Neuronal stem cell (in vitro differentiated cells): ENCODE results near the gene LDLRAD3.
"Not testable (repeated sequence)": the region's sequence is repeated elsewhere in the genome, so short reads cannot be mapped to it uniquely, and the experiment has no call there.

ENCODE experiments used
- DNase-seq: peaks from one replicate; pipeline ENCODE4 v3.0.0-alpha.2; 2013; ENCODE audit warnings: low spot score
- H2AFZ ChIP-seq: one replicate; pipeline ENCODE4 v1.6.1; 2013; ENCODE audit warnings: mild to moderate bottlenecking, low read length, inconsistent platforms
- H2AK5ac ChIP-seq: 2 replicates; pipeline ENCODE4 v1.6.1; 2013; ENCODE audit warnings: low read depth, mild to moderate bottlenecking, inconsistent platforms, low read length, moderate library complexity, mixed read lengths
- H2BK120ac ChIP-seq: 2 replicates; pipeline ENCODE4 v1.6.1; 2013; ENCODE audit warnings: low read depth, mild to moderate bottlenecking, inconsistent platforms, low read length, moderate library complexity, mixed read lengths
- H2BK12ac ChIP-seq: one replicate; pipeline ENCODE4 v1.6.1; 2013; ENCODE audit warnings: low read length, inconsistent platforms
- H2BK15ac ChIP-seq: 2 replicates; pipeline ENCODE4 v1.6.1; 2013; ENCODE audit warnings: mild to moderate bottlenecking, low read length, inconsistent platforms, mixed read lengths
- H2BK5ac ChIP-seq: one replicate; pipeline ENCODE4 v1.6.1; 2013; ENCODE audit warnings: inconsistent platforms, mild to moderate bottlenecking, low read length, moderate library complexity
- H3K14ac ChIP-seq: one replicate; pipeline ENCODE4 v1.6.1; 2013; ENCODE audit warnings: low read length, inconsistent platforms
- H3K18ac ChIP-seq: 2 replicates; pipeline ENCODE4 v1.6.1; 2013; ENCODE audit warnings: low read length, inconsistent platforms
- H3K23ac ChIP-seq: 2 replicates; pipeline ENCODE4 v1.6.1; 2013; ENCODE audit warnings: low read depth, mild to moderate bottlenecking, mixed read lengths, low read length, inconsistent platforms; ENCODE audit not compliant: poor library complexity
- H3K27ac ChIP-seq: replicated peaks from 3 replicates; pipeline ENCODE4 v1.5.1; 2013; ENCODE audit warnings: low read length, inconsistent platforms
- H3K27me3 ChIP-seq, 3 experiments: 2 replicates each; pipeline ENCODE4 v1.6.1; 2013; ENCODE audit warnings: low read length in 3 of 3, mild to moderate bottlenecking in 2 of 3, inconsistent platforms in 1 of 3, low read depth in 1 of 3, mixed read lengths in 1 of 3, moderate library complexity in 1 of 3; ENCODE audit not compliant: control insufficient read depth in 3 of 3, insufficient read depth in 3 of 3
- H3K36me3 ChIP-seq, 2 donors: replicated peaks in 1 of 2; 2 replicates each; pipeline ENCODE4 v1.6.1; 2013; ENCODE audit warnings: low read length in 2 of 2; ENCODE audit not compliant: control insufficient read depth in 2 of 2, insufficient read depth in 2 of 2
- H3K4ac ChIP-seq: 2 replicates; pipeline ENCODE4 v1.6.1; 2013; ENCODE audit warnings: inconsistent platforms, mild to moderate bottlenecking, low read length, moderate library complexity
- H3K4me1 ChIP-seq, 2 donors: 1 replicate in 1 of 2; 2 replicates in 1 of 2; pipeline ENCODE4 v1.6.1; 2013; ENCODE audit warnings: low read length in 2 of 2, low read depth in 1 of 2; ENCODE audit not compliant: control insufficient read depth in 2 of 2, insufficient read depth in 1 of 2
- H3K4me2 ChIP-seq: one replicate; pipeline ENCODE4 v1.6.1; 2013; ENCODE audit warnings: mild to moderate bottlenecking, low read length, inconsistent platforms; ENCODE audit not compliant: insufficient read depth, poor library complexity, severe bottlenecking
- H3K4me3 ChIP-seq, 2 donors: 2 replicates each; pipeline ENCODE4 v1.5.1; 2013; ENCODE audit warnings: low read length in 2 of 2, mild to moderate bottlenecking in 2 of 2, inconsistent platforms in 1 of 2, moderate library complexity in 1 of 2
- H3K79me1 ChIP-seq: one replicate; pipeline ENCODE4 v1.6.1; 2013; ENCODE audit warnings: low read depth, mild to moderate bottlenecking, inconsistent platforms, low read length, moderate library complexity
- H3K9ac ChIP-seq: one replicate; pipeline ENCODE4 v1.6.1; 2013; ENCODE audit warnings: mild to moderate bottlenecking, low read depth, low read length, inconsistent platforms; ENCODE audit not compliant: poor library complexity
- H3K9me3 ChIP-seq, 2 donors: replicated peaks in 1 of 2; 2 replicates each; pipeline versions ENCODE3 to v1.6.1; 2013; ENCODE audit warnings: low read length in 2 of 2, mild to moderate bottlenecking in 2 of 2, inconsistent platforms in 1 of 2, low read depth in 1 of 2, mixed read lengths in 1 of 2, moderate library complexity in 1 of 2; ENCODE audit not compliant: control insufficient read depth in 2 of 2, insufficient read depth in 1 of 2
- H4K8ac ChIP-seq: one replicate; pipeline ENCODE4 v1.6.1; 2013; ENCODE audit warnings: low read depth, mild to moderate bottlenecking, inconsistent platforms, low read length, moderate library complexity
- H4K91ac ChIP-seq: one replicate; pipeline ENCODE4 v1.6.1; 2013; ENCODE audit warnings: low read length, low read depth, mild to moderate bottlenecking, inconsistent platforms; ENCODE audit not compliant: poor library complexity
- WGBS, 2 donors: extraction: QIAGEN DNeasy Blood & Tissue Kit; methylation state at CpG; one replicate each; pipeline ENCODE4 v1.1.7; 2013; ENCODE audit warnings: missing lambda C conversion rate in 2 of 2, mixed read lengths in 1 of 2; ENCODE audit not compliant: insufficient read length in 2 of 2, insufficient replicate concordance in 1 of 2; ENCODE audit errors: extremely low coverage in 2 of 2; 5-methylcytosine and 5-hydroxymethylcytosine counted together

LDLRAD3 gene

GRCh38 chr11:36177836-36178235 is 234.0 kb downstream of the LDLRAD3 start:
- Histone ChIP-seq H3K18ac (peak overlapping the region; percentile 23), H3K9ac (no peak overlapping the region), H3K4me2 (no peak overlapping the region), H3K4ac (no peak overlapping the region), H3K14ac (no peak overlapping the region), H3K23ac (no peak overlapping the region), H3K79me1 (no peaks in the 10 kb centered on the region), H3K36me3 (no peaks in the 10 kb centered on the region), H3K27ac (no peak overlapping the region), H4K8ac (no peak overlapping the region), H3K9me3 (peaks cover 2% of the 10 kb centered on the region in 2 donors), H2BK15ac (no peak overlapping the region), H2BK12ac (no peak overlapping the region), H2AFZ (no peak overlapping the region), H4K91ac (no peak overlapping the region), H3K4me1 (peaks cover 6 to 13% of the 10 kb centered on the region in 2 donors), H3K27me3 (no peaks in the 10 kb centered on the region), H3K4me3 (no peak overlapping the region), H2AK5ac (no peak overlapping the region), H2BK5ac (no peak overlapping the region), H2BK120ac (no peak overlapping the region)
- WGBS, 2 donors, result no CpG with 5 or more reads among the region's 2 CpGs
- no peak for DNase-seq

DNA sequence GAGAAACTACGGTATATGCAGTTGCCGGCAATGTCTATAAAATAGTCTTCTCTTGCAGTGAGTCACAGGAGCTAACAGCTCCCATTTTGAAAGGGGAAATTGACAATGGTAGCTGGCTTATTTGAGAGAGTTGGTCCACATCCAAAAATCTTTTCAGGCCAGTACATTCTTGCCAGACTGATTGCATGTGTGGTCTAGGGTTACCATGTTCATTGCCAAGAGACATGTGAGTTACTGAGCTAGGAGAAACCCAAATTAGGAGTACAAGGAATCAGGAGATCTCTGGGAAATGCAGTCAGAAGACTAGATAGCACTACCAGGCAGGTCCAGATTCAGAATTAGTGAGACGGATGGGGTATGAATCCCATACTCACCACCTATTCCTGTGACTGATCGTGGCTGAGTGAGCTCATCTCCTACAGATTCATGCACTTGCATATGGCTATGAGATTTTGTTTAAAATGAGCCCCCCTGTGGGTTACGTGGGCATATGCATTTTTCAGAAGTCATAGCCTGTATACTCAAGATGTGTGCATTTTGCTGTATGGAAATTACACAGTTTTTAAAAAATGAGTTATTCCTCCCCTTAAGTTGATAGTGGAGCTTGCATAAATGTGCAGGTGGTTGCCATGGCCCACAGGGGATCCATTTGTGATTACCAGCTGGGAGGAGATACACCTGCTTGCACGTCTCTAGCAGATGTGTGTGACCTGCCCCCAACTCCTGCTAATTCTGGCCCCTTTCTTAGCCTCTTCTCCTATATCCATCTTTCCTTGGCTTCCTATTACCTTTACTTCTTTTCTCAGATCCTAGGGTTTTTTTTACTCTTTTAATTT is 242.7 kb downstream of the LDLRAD3 start:
- WGBS, 2 donors, result no CpG with 5 or more reads among the region's 6 CpGs

GRCh38 chr11:36187622-36188021 is 243.8 kb downstream of the LDLRAD3 start:
- H3K79me1 ChIP-seq, result no peaks in the 10 kb centered on the region
- no peak overlapping the region for H2AFZ ChIP-seq
- H3K18ac ChIP-seq, result no peak overlapping the region
- H3K27me3 ChIP-seq, result no peaks in the 10 kb centered on the region
- no peak overlapping the region for H4K8ac ChIP-seq
- no peak overlapping the region for H2BK5ac ChIP-seq
- peaks cover under 1 to 2% of the 10 kb centered on the region in 2 donors for H3K4me1 ChIP-seq
- no peak overlapping the region for H3K14ac ChIP-seq
- no CpG with 5 or more reads among the region's 3 CpGs for WGBS, 2 donors
- H2BK12ac ChIP-seq, result no peak overlapping the region
- H2BK15ac ChIP-seq, result no peak overlapping the region
- no peak overlapping the region for H2BK120ac ChIP-seq
- no peak overlapping the region for H3K27ac ChIP-seq
- no peak overlapping the region for H4K91ac ChIP-seq
- H3K4me3 ChIP-seq, result no peak overlapping the region
- no peak overlapping the region for H3K4ac ChIP-seq
- H3K4me2 ChIP-seq, result no peak overlapping the region
- no peak overlapping the region for H2AK5ac ChIP-seq
- H3K9ac ChIP-seq, result no peak overlapping the region
- H3K36me3 ChIP-seq, result peaks cover 0 to 14% of the 10 kb centered on the region in 2 donors
- no peak overlapping the region for H3K23ac ChIP-seq
- no peak for DNase-seq
- peaks cover 0 to 3% of the 10 kb centered on the region in 2 donors for H3K9me3 ChIP-seq

More for the DNA sequence above, 242.7 kb downstream of the LDLRAD3 start:
- peaks cover 6 to 9% of the 10 kb centered on the region in 2 donors for H3K4me1 ChIP-seq
- peaks cover 0 to 3% of the 10 kb centered on the region in 2 donors for H3K9me3 ChIP-seq
- H2BK5ac ChIP-seq, result no peak overlapping the region
- H3K23ac ChIP-seq, result no peak overlapping the region
- no peak overlapping the region for H3K4me3 ChIP-seq
- no peak overlapping the region for H2BK15ac ChIP-seq
- H3K4ac ChIP-seq, result no peak overlapping the region
- H2AFZ ChIP-seq, result no peak overlapping the region
- no peak overlapping the region for H4K91ac ChIP-seq
- H3K18ac ChIP-seq, result no peak overlapping the region
- H3K36me3 ChIP-seq, result peaks cover 0 to 8% of the 10 kb centered on the region in 2 donors
- no peak overlapping the region for H2BK120ac ChIP-seq
- no peaks in the 10 kb centered on the region for H3K27me3 ChIP-seq
- H2AK5ac ChIP-seq, result no peak overlapping the region
- no peak overlapping the region for H3K14ac ChIP-seq
- H3K4me2 ChIP-seq, result no peak overlapping the region
- no peak for DNase-seq
- no peak overlapping the region for H3K9ac ChIP-seq
- no peak overlapping the region for H4K8ac ChIP-seq
- no peak overlapping the region for H2BK12ac ChIP-seq
- no peak overlapping the region for H3K27ac ChIP-seq
- no peaks in the 10 kb centered on the region for H3K79me1 ChIP-seq

DNA sequence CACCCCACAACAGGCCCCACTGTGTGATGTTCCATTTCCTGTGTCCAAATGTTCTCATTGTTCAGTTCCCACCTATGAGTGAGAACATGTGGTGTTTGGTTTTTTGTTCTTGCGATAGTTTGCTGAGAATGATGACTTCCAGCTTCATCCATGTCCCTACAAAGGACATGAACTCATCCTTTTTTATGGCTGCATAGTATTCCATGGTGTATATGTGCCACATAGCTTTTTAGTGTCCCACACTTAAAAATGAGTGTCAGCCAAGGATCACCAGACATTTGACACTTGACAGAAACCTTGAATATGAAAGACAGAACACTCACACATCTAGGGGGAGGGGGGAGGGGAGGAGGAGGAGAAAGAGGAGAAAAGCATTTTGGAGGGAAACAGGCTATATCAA is 245.9 kb downstream of the LDLRAD3 start:
- H3K9ac ChIP-seq, H3K18ac ChIP-seq, H3K4ac ChIP-seq, H3K27me3 ChIP-seq, H4K8ac ChIP-seq, H2BK15ac ChIP-seq, H3K4me1 ChIP-seq, H3K79me1 ChIP-seq, H2BK12ac ChIP-seq, H2AK5ac ChIP-seq, H3K27ac ChIP-seq, H3K23ac ChIP-seq, H2AFZ ChIP-seq, DNase-seq, H2BK120ac ChIP-seq, H3K14ac ChIP-seq, H3K4me3 ChIP-seq, H3K9me3 ChIP-seq, H4K91ac ChIP-seq, H2BK5ac ChIP-seq, H3K4me2 ChIP-seq: not testable (repeated sequence)
- peaks cover 0 to 19% of the 10 kb centered on the region in 2 donors for H3K36me3 ChIP-seq
- no CpG with 5 or more reads among the region's 1 CpG for WGBS, 2 donors
